ENCODE measurements around the gene FHIT.

Gene FHIT

DNA sequence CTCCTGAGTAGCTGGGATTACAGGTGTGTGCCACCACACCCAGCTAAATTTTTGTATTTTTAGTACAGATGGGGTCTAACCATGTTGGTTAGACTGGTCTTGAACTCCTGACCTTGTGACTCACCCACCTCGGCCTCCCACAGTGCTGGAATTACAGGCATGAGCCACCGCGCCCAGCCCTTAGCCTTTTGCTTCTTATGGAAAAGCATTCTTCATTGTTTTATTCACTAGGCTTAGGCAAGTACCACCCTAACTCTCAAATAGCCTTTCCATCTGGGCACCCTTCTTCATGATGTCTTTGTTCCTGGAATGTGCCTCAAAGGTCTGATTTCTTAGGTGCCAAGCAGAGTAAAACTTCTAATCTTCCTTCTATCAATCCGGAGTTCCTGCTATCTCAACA is 641.8 kb downstream of the FHIT start:
- no peak for DNase-seq

GRCh38 chr3:60603860-60604259 is 647.4 kb downstream of the FHIT start:
- no peak for DNase-seq

DNA sequence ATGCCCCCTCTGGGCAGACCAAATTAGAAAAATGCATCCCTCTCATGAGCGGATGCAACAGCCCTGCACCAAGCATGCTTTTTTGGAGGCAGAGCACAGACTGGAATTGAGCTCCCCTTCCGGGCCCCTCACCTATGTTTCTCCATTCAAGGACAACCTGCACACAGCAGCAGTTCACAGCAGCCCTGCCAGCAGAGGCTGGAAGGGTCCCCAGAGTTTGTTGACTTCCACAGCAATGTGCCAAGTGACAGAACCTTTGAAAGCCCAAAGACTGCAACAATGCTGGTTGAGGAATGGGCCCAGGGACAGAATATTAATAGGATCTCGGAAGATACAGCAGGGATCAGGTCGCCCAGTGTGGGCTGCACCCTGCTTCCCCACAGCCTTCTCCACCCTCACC is 650.4 kb downstream of the FHIT start:
- no peak for DNase-seq

GRCh38 chr3:60599586-60599985 is 651.7 kb downstream of the FHIT start:
- DNase-seq: no peak

DNA sequence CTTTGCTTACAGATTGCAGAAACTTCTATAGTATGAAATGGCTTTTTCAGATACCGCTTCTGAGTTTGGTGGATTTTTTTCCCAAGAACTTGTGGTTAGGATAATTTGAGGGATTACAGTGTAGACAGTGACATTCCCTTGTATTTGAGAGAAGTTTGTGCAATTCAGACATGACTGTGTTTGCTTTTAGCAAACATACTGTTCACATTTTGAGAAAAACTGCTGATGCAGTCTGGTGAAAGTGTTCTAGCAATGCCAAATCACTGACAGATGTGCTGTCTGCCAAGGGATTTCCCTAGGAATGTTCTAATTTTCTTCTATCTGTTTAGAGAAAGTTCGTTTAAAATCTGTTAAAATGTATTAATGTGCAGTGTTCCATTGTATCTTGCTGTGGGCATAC is 652.6 kb downstream of the FHIT start:
- no peak for DNase-seq

DNA sequence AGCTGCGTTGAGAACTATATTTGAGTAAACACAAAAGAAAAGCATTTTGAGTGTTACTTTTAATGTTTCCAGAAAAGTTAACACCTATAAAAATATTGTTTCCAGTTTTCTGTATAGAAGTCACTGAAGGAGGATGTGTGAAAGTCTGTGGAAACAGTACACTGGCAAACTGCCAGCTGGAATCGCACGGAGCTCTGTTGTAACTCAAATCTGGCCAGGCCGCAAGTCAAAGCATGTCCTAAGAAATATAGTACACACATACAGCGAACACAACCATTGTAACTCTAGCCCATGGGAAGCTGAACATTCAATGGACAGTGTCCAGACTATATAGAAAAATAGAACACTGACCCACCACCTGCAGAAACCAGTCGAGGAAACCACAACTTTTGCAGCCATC is 657.2 kb downstream of the FHIT start:
- DNase-seq: no peak

- DNase-seq: no peak
Observed at GRCh38 chr3:60591267-60591666, 660.0 kb downstream of the FHIT start.

DNA sequence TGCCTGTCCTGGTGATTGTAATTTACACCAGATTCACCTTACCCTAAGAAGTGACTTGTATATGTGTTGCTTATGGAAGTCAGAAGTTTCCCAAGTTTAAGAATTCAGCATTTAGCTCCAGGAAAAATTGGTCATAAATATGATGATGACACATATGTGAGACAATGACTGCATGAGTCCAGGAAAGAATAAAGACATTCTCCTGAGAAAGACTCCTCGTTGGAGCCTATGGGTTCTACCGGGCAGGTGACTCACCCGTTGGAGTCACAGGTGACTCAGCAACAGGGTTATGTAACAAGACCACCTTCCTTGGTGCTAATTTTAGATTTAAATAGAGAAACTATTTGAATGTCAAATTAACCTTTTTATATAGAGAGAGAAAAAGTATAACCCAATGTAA is 662.4 kb downstream of the FHIT start:
- no peak for DNase-seq

GRCh38 chr3:60585918-60586317 is 665.3 kb downstream of the FHIT start:
- DNase-seq: no peak

GRCh38 chr3:60584250-60584649 is 667.0 kb downstream of the FHIT start:
- DNase-seq: no peak

GRCh38 chr3:60582288-60582687 is 669.0 kb downstream of the FHIT start:
- DNase-seq: no peak

DNA sequence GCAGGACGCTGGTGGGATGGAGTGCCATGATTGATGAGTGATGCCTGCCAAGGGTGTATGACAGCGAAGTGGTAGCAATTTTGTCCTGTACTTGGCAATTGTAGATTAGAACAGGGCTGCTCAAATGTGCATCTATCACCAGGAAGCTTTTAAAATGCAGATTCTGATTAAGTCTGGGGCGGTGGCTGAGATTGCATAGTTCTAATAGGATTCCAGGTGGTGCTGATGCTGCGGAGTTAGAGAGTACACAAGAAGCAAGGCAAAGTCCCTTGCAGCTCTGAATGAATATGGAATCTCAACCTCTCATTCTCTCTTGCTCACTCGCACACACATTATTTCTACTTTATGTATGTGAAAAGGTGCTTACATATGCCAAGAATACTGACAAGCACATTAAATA is 670.4 kb downstream of the FHIT start:
- no peak for DNase-seq

DNA sequence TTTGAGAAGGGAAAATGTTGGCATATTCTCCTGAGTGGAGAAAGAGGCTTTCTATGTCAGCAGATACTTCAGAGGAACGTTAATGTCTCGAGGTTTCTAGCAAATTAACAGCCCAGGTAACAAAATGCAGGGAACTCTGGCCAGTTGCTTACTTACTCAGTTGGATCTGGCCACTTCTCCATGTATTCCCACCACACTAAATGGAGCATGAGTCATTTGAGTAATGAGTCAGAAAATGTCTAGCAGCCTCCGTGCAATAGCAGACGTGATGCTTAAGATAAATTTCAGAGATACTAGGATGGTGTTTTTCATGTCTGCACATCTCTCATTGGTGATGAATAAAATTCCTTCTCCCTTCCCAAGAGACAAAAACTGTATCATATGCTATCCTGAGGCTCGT is 671.5 kb downstream of the FHIT start:
- DNase-seq: no peak

DNA sequence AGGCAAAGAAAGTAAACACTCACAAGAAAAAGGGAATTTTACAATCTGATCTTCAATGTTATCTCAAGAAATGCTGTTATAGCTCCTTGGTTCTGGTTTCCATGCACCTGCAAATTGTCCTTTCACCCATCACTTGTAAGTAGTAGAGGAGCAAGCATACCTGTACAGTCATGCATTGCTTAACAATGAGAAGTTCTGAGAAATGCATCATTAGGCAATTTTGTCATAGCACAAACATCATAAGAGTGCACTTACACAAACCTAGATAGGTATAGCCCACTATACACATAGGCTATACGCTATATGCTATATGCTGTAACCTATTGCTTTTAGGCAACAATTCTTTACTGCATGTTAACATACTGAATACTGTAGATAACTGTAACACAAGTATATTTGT is 672.3 kb downstream of the FHIT start:
- DNase-seq: no peak

DNA sequence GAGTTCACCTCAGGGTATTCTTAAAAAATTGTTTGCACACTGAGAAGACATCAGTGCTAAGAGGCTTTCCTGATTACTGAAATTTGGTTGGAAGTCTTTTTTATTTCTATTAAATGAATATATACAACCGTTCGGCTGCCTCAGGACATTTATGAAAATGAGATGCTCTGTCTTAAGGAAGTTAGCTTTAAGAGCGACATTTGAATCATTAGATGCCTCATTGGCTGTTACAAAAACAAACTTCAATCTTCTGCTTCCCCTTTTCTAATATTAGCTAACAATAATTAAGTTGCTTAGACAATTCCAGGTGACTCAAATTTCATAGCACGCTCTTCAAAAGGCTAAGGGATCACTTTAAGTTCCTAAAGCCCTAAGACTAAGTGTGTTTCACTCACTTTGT is 673.7 kb downstream of the FHIT start:
- no peak for DNase-seq

DNA sequence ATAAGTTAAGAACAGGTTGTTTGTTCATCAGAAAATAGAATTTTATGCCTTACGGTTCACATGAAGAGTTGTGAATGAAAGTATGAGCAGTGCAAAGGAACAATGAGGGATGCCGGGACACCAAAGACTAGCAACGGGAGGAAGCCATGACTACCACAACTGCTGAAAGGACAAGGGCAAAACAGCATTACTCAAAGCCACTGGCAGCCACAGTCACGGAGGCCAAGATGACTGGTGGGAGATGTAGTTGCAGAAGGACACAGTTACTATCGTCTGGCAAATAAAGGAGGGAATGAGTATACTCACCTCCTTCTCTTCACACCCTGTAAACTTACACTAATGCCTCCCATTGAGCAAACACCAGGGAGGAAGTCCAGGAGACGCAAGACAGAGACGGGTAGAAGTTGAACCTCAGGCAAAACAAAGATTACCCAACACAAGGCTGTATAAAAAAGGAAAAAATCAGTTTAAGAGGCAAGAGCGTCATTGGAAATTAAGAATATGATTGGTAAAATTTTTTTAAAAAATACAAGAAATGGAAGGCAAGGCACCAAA is 675.5 kb downstream of the FHIT start:
- no peak for DNase-seq

GRCh38 chr3:60574046-60574769 is 677.0 kb downstream of the FHIT start:
- no peak for DNase-seq

DNA sequence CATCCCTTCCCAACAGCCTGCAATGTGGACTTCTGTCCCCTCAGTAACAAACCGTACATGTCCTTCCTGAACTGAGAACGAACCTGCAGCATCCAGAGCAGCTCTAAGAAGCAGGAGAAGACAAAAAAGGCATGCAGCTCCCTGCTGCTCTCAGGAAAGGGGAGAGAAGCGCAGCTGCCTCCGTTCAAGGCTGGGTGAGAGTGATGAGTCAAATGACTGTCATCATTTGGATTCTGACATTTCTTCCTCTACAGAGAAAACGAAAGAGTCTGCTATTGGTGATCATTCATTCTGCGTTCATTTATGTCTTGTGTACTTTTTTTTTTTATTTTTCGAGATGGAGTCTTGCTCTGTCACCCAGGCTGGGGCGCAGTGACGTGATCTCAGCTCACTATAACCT is 677.8 kb downstream of the FHIT start:
- no peak for DNase-seq

GRCh38 chr3:60571511-60571910 is 679.7 kb downstream of the FHIT start:
- DNase-seq: no peak

DNA sequence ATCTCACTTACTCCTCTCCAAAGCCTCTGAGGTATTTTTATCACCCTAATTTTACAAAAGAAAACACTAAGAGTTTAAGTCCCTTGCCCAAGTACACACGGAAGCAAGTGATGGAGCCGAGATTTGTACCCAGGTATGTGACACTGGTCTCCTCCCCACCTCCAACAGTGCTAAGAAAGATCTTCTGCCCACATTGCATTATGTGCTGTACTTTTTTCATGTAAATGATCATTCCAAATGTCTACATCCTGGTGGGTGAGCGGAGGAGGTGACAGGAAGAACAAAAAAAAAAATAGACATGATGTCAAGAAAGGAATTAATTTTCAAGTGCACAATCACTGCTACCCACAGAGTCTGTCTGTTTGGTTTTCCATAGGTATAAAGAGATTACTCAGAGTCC is 694.1 kb downstream of the FHIT start:
- DNase-seq: no peak

DNA sequence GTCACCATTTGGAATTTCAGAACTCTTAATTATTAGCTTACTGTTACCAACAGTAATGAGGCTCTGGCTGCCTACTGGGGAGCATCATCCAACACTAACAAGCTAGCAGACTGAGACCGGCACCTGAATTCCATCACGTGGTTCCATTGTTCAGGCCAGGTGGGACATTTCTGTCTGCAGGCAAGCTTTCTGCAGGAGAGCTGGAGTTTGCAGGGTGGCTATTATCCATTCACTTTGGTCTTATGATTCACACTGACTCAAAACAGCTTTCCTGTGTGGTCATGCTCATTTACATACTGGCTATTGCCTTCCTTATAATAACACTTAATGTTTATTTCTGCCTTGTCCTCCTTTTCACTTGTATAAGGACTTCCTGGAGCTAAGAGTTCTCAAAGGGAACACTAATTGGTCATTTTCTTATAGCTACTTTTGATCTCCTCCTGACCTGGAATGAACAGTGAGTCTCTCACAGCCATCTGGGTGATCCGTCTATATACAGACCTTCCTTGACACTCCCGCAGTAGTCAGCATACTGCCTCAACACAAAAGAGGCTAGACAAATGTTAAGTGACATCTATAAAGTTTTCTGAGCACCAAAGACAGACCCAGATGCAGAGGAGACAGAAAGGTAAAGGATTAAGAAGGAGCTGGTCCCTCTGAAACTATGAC is 695.4 kb downstream of the FHIT start:
- peak in 1 of 5 donors; percentile 47 for DNase-seq

DNA sequence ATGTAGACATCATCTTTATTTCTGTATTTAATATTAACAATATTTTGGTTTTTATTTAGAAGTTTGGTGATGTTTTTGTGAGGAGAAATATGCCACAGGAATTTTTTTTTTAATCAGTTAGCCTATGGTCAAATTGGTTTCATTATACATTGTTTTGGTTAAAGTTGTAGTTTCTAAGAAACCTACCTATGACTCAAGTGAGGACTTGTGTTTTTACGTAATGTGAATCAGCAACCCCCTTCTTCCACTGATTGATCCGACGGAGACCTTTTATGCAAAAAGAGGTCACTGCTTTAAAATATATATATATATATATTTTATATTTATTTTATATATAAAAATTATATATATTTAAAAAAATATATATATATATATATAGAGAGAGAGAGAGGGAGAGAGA is 698.1 kb downstream of the FHIT start:
- DNase-seq: peak in 1 of 5 donors; percentile 44

GRCh38 chr3:60552581-60552980 is 698.7 kb downstream of the FHIT start:
- no peak for DNase-seq

GRCh38 chr3:60551455-60552209 is 699.6 kb downstream of the FHIT start:
- DNase-seq: peak in 1 of 5 donors; percentile 30

Data from T-helper 1 cell (primary cell).